Skeletal muscle tissue (tissue), 4 donors: ENCODE results near the gene ZNRF1. TPM values are rescaled to one million over a fixed set of nuclear protein-coding genes. Genes with fewer than 3 reads are reported as not detected.
"Not testable (repeated sequence)": the region's sequence is repeated elsewhere in the genome, so short reads cannot be mapped to it uniquely, and the experiment has no call there.

ENCODE experiments used
- H3K27ac ChIP-seq: one replicate; pipeline ENCODE4 v1.7.0; 2013; ENCODE audit warnings: mild to moderate bottlenecking, low read depth, low read length, inconsistent platforms
- H3K27me3 ChIP-seq, 3 donors: one replicate each; pipeline ENCODE4 v1.7.0; 2013; ENCODE audit warnings: low read length in 3 of 3; ENCODE audit not compliant: control insufficient read depth in 3 of 3, insufficient read depth in 3 of 3
- H3K36me3 ChIP-seq, 3 donors: one replicate each; pipeline ENCODE4 v1.7.0; 2013; ENCODE audit warnings: low read length in 3 of 3; ENCODE audit not compliant: control insufficient read depth in 3 of 3, insufficient read depth in 3 of 3
- H3K4me1 ChIP-seq, 3 donors: one replicate each; pipeline ENCODE4 v1.7.0; 2013; ENCODE audit warnings: low read length in 3 of 3, mild to moderate bottlenecking in 3 of 3; ENCODE audit not compliant: control insufficient read depth in 3 of 3, insufficient read depth in 3 of 3
- H3K4me3 ChIP-seq, 3 donors: one replicate each; pipeline ENCODE4 v1.7.0; 2013; ENCODE audit warnings: low read length in 3 of 3
- H3K9ac ChIP-seq, 3 donors: one replicate each; pipeline ENCODE4 v1.7.0; 2013; ENCODE audit warnings: low read length in 3 of 3, mild to moderate bottlenecking in 3 of 3, moderate library complexity in 2 of 3, low read depth in 1 of 3
- H3K9me3 ChIP-seq, 3 donors: one replicate each; pipeline ENCODE4 v1.7.0; 2013; ENCODE audit warnings: low read length in 3 of 3; ENCODE audit not compliant: control insufficient read depth in 3 of 3
- total RNA-seq: library from RNA; depleted of rRNA; stranded (reverse); fragments of >200 nt; gene quantifications from one replicate; pipeline ENCODE4 v1.2.3, GENCODE V29; 2014
- donor health status: Osteomylitis.

Gene ZNRF1
- total RNA-seq, 1 donor from 2014 or later: 7.8 TPM

GRCh38 chr16:75012380-75013081 is 13.7 kb downstream of the ZNRF1 start:
- Histone ChIP-seq H3K27me3 (no peaks in the 10 kb centered on the region), H3K27ac (peak overlapping the region; percentile 88), H3K9ac (peak overlapping the region; percentile 16 to 47 (median 46)), H3K4me1 (peaks cover 19 to 31% (median 27%) of the 10 kb centered on the region in 3 donors), H3K9me3 (no peaks in the 10 kb centered on the region), H3K4me3 (peak overlapping the region in 1 of 3 donors; percentile 46), H3K36me3 (no peaks in the 10 kb centered on the region)

DNA sequence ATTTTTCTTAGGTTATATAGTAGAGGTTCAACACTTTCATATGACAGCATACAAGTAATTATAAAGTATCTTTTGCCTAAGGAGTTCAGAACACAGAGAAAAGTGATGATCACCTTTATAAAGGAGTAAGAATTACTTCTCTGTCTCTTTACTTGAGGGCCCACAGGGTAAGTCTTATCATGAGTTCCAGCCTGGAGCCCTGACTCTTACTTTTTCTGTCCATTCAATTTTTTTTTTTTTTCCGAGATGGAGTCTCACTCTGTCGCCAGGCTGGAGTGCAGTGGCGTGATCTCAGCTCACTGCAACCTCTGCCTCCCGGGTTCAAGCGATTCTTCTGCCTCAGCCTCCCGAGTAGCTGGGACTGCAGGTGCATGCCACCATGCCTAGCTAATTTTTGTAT is 14.3 kb downstream of the ZNRF1 start:
- H3K4me3 ChIP-seq, H3K27me3 ChIP-seq, H3K9ac ChIP-seq, H3K9me3 ChIP-seq, H3K36me3 ChIP-seq: not testable (repeated sequence)
- Histone ChIP-seq H3K27ac (peak overlapping the region; percentile 88), H3K4me1 (peaks cover 24 to 35% (median 33%) of the 10 kb centered on the region in 3 donors)

DNA sequence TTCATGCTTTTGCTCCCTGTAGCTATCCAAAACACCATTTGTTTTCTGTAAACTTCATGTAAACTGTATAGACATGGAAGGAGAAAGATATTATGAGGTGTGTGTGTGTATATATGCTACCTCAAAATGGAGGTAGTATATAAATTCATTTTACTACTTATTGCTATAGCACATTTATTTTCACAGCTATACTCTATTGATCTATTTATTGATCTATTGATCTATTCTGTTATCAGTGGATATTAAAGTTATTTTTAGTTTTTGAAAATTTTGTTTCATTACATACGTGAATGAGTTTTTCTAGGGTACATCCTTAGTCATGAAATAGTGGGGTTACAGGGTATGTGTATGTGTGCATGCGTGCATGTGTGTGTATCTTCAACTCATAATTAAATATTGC is 15.5 kb downstream of the ZNRF1 start:
- no peaks in the 10 kb centered on the region for H3K9me3 ChIP-seq
- no peaks in the 10 kb centered on the region for H3K27me3 ChIP-seq
- no peak overlapping the region for H3K9ac ChIP-seq
- no peak overlapping the region for H3K4me3 ChIP-seq
- H3K4me1 ChIP-seq: peaks cover 24 to 35% (median 35%) of the 10 kb centered on the region in 3 donors
- no peaks in the 10 kb centered on the region for H3K36me3 ChIP-seq
- no peak overlapping the region for H3K27ac ChIP-seq

- not testable (repeated sequence) for H3K9me3 ChIP-seq, H3K9ac ChIP-seq, H3K36me3 ChIP-seq, H3K4me3 ChIP-seq, H3K27ac ChIP-seq, H3K27me3 ChIP-seq
- H3K4me1 ChIP-seq: peaks cover 20 to 27% (median 27%) of the 10 kb centered on the region in 3 donors
Measured at GRCh38 chr16:75016451-75017081, 17.7 kb downstream of the ZNRF1 start.

- Histone ChIP-seq H3K4me1 (peaks cover 7 to 14% (median 13%) of the 10 kb centered on the region in 3 donors), H3K27me3 (no peaks in the 10 kb centered on the region), H3K27ac (no peak overlapping the region), H3K4me3 (no peak overlapping the region), H3K36me3 (peaks cover 0 to 2% (median 0%) of the 10 kb centered on the region in 3 donors), H3K9ac (no peak overlapping the region), H3K9me3 (peaks cover 0 to 3% (median 3%) of the 10 kb centered on the region in 3 donors)
Measured at GRCh38 chr16:75017670-75018525, 19.1 kb downstream of the ZNRF1 start.

GRCh38 chr16:75019007-75019406 is 20.2 kb downstream of the ZNRF1 start:
- Histone ChIP-seq H3K9me3 (peaks cover 0 to 3% (median 3%) of the 10 kb centered on the region in 3 donors), H3K27ac (no peak overlapping the region), H3K36me3 (peaks cover 0 to 2% (median 0%) of the 10 kb centered on the region in 3 donors)

GRCh38 chr16:75019586-75019985 is 20.8 kb downstream of the ZNRF1 start:
- Histone ChIP-seq H3K9ac (no peak overlapping the region), H3K9me3 (peaks cover 0 to 3% (median 3%) of the 10 kb centered on the region in 3 donors), H3K4me3 (no peak overlapping the region), H3K27ac (no peak overlapping the region), H3K36me3 (peaks cover 0 to 2% (median 0%) of the 10 kb centered on the region in 3 donors), H3K27me3 (no peaks in the 10 kb centered on the region), H3K4me1 (peaks cover 9 to 20% (median 10%) of the 10 kb centered on the region in 3 donors)

More at GRCh38 chr16:75019007-75019406, 20.2 kb downstream of the ZNRF1 start:
- Histone ChIP-seq H3K9ac (no peak overlapping the region), H3K27me3 (no peaks in the 10 kb centered on the region), H3K4me1 (peaks cover 8 to 14% (median 10%) of the 10 kb centered on the region in 3 donors), H3K4me3 (no peak overlapping the region)

DNA sequence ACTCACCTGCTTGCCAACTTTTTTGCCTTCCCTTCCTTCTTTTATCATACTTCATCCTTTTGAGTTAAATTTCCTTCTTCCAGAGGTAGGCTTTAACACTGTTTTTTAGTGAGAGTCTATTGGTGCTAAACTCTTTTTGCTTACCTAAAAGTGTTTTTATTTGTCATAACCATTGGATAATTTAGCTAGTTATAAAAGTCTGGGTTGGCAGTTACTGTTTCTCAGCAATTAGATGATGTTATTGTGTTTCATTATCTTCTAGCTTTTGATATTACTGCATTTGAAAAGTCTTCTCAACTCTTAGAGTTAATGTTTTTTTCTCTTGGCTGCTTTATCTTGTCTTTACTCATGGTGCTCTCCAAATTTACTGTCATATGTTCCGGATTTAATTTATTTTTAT is 22.6 kb downstream of the ZNRF1 start:
- Histone ChIP-seq H3K27ac (no peak overlapping the region), H3K4me3 (no peak overlapping the region), H3K36me3 (peaks cover 0 to 2% (median 0%) of the 10 kb centered on the region in 3 donors), H3K9me3 (peaks cover 0 to 3% (median 3%) of the 10 kb centered on the region in 3 donors), H3K4me1 (peaks cover 14 to 22% (median 14%) of the 10 kb centered on the region in 3 donors), H3K9ac (no peak overlapping the region), H3K27me3 (no peaks in the 10 kb centered on the region)

DNA sequence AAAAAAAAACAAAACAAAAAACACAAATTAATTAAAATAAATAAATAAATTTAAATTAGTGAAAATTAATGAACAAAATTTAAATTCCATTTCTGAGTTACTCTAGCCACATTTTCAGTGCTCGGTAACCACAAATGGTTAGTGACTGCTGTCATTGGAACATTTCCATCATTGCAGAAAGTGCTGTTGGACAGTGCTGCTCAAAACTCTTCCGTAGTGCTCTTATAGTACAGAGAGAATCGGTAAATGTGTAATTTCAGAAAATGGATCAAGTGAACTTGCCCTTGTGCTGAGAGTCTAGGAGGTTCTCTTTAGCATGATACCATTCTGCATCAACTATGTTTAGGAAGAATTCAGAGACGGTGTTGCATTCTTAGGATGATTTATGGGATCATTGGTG is 23.7 kb downstream of the ZNRF1 start:
- peaks cover 0 to 2% (median 0%) of the 10 kb centered on the region in 3 donors for H3K36me3 ChIP-seq
- peaks cover 0 to 3% (median 3%) of the 10 kb centered on the region in 3 donors for H3K9me3 ChIP-seq
- H3K27me3 ChIP-seq: no peaks in the 10 kb centered on the region
- peaks cover 12 to 15% (median 12%) of the 10 kb centered on the region in 3 donors for H3K4me1 ChIP-seq
- no peak overlapping the region for H3K4me3 ChIP-seq
- H3K9ac ChIP-seq: no peak overlapping the region
- no peak overlapping the region for H3K27ac ChIP-seq
